ENCODE measurements around the gene RHOH.

The RHOH gene

DNA sequence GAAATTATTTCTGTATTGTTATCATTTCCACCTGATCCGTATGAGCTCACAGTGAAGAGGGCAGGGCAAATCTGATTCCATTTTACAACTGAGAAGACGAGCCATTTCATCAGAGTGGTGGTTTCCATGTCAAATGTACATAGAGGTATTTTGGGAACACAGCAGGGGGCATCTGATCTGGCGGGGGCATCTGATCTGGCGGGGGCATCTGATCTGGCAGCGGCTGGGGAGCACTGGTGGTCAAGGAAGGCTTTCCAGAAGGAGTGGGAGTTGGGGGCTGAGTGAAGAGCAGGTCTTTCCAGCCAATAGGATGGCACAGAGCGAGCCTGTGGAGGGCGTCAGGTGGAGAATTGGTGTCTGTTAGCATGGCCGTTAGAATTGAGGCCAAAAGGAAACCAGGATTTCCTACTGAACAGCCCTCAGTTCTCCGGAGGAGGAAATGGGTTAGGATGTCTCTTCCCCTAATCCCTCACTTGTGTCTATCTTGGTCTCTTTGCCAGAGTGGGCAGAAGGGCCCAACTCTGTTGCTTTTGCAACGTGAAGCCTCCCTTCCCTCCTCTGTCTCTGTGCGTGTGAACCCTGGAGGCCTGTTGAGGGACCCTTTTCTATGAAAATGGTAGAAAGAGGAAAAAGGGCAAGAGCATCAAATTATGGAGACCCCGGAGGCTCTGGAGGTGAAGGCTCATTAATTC is 41.3 kb downstream of the RHOH start:
- no peak for DNase-seq (ENCODE audit: low read depth)

GRCh38 chr4:40238700-40239548 is 42.1 kb downstream of the RHOH start:
- DNase-seq (ENCODE audit: low read depth): peak; percentile 57

- DNase-seq (ENCODE audit: low read depth): no peak
Measured at GRCh38 chr4:40240040-40240653, 43.3 kb downstream of the RHOH start.

DNA sequence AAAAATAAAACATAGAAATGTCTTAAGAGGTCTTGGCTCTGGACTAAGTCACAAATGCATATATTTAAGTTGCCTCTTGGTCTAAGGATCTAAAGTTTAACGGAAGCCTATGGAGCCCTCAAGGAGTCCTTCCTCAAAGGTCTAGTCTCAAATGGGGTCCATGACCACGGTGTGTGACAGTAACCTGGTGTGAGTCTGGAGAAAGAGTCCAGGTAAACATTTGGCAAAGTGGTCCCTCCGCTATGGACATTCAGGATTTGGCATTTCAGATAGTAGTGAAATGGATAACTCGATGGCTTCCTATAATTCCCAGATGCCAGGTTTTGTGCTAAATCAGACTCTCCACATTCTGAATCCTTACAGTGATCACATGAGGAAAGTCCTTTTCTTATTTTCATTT is 44.2 kb downstream of the RHOH start:
- DNase-seq (ENCODE audit: low read depth): no peak

GRCh38 chr4:40241941-40242340 is 45.1 kb downstream of the RHOH start:
- no peak for DNase-seq (ENCODE audit: low read depth)

DNA sequence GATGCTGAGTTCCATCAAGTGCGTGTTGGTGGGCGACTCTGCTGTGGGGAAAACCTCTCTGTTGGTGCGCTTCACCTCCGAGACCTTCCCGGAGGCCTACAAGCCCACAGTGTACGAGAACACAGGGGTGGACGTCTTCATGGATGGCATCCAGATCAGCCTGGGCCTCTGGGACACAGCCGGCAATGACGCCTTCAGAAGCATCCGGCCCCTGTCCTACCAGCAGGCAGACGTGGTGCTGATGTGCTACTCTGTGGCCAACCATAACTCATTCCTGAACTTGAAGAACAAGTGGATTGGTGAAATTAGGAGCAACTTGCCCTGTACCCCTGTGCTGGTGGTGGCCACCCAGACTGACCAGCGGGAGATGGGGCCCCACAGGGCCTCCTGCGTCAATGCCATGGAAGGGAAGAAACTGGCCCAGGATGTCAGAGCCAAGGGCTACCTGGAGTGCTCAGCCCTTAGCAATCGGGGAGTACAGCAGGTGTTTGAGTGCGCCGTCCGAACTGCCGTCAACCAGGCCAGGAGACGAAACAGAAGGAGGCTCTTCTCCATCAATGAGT is 46.6 kb downstream of the RHOH start:
- DNase-seq (ENCODE audit: low read depth): no peak

DNA sequence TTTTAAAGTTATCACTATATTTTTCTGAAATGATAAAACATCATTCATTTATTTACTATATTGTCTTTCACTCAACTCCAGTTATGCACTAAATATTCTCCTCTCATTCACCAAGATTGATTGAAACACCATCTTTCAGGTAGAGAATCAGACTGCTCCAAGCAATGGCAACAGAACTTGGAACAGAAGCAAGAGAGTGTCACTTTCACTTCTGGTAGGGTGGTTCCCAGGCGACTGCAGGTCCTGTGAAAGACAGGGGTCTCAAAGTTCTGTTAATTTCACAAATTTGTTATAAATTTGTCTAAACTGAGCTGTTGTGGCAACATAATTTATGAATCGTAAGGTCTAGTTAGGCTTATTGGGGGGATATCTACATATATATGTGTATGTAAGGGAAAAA is 47.8 kb downstream of the RHOH start:
- DNase-seq (ENCODE audit: low read depth): no peak

DNA sequence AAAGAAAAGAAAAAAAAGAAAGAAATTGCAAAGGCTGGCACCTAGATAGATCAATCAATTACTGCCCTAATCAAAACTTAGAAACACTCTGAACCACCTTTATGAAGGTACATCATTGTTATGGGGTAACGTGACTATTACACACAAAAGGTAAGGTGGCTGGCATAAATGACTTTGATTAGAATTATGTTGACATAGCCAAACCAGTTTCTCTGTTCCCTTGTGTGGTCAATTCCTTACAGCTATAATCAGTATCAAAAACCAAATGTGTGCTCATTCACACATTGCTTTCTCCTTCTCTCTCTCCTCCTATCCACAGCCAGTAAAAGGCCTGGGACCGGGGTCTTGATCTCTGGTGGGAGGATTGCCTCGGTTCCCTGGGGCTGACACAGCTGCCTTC is 48.7 kb downstream of the RHOH start:
- DNase-seq (ENCODE audit: low read depth): no peak

DNA sequence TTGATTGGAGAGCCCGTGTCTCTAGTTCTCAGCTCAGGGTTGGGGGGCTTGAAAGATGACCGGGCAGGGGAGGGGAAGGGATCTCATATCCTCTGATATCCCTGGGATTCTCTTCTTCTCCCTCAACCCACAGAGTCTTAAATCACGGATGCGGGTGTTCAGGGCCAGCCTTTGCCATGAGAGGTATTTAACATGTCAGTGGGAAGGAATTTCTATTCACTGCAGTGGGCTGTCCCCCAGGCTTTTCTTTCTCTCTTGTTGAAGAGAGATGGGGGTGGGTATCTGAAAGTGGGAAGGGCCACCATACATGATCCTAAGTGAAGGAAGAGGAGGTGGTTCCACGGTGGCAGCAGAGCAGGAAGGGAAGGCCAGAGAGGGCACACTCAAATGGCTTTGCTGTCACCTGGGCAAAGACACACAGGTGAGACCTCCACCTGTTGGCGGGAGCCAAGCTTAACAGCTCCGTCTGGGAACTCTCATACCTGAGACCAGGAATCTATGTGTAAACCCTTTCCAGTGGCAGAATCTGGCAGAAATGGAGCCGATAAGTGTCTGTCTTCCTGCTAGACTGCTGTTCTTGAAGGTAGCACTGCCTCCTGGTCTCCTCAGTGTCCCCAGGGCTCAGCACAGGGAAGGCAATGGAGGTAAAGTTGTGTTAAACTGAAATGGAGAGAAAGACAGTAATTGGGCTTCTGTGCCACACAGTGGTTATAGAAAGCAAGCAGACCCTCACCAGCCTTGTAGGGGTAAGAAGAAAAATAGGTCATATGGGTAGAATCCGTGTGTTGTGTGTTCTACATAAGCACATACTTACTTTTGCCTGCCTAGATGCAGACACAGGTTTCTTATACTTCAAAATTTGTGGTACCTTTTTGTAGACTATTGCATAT is 49.4 kb downstream of the RHOH start:
- DNase-seq (ENCODE audit: low read depth): no peak

GRCh38 chr4:40246938-40247337 is 50.1 kb downstream of the RHOH start:
- no peak for DNase-seq (ENCODE audit: low read depth)

- no peak for DNase-seq (ENCODE audit: low read depth)
Measured at GRCh38 chr4:40247350-40247749, 50.5 kb downstream of the RHOH start.

GRCh38 chr4:40251366-40251765 is 54.5 kb downstream of the RHOH start:
- DNase-seq (ENCODE audit: low read depth): no peak

DNA sequence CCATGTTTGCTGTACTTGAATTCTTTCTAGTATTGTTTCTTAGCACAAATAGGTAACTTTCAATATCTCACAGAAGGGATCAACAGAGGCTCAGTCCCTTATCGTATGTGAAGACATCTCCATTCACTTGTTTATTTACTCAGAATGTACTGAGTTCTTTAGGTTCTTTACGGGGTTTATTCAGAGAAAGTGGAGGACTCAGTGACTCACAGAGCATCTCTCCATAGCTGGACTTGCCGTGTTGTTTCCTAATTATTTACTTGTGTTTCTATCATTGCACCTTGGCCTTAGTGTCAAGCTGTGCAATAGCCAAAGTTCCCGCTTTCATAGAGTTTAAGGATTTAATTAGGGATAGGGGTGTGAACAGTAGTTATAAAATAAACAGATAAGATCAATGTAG is 57.1 kb downstream of the RHOH start:
- DNase-seq (ENCODE audit: low read depth): no peak

- DNase-seq (ENCODE audit: low read depth): no peak
Measured at GRCh38 chr4:40254608-40255392, 58.0 kb downstream of the RHOH start.

- no peak for DNase-seq (ENCODE audit: low read depth)
Measured at GRCh38 chr4:40255393-40256281, 58.8 kb downstream of the RHOH start.

DNA sequence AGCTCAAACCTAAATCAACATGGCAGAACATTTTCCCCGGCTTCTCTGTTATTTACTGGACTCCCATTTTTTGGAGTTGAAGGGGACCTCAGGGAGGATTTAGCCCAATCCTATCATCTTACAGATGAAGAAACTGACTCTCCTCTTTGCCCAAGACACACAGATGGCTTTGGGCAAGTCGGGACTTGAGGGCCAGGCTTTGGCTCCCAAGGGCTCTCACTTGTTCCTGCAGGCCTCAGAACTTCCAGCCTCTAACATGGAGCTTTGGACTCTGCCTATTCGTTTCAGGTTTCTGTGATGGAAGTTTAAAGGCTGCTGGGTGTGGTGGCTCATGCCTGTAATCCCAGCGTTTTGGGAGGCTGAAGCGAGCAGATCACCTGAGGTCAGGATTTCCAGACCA is 59.5 kb downstream of the RHOH start:
- DNase-seq (ENCODE audit: low read depth): no peak

DNA sequence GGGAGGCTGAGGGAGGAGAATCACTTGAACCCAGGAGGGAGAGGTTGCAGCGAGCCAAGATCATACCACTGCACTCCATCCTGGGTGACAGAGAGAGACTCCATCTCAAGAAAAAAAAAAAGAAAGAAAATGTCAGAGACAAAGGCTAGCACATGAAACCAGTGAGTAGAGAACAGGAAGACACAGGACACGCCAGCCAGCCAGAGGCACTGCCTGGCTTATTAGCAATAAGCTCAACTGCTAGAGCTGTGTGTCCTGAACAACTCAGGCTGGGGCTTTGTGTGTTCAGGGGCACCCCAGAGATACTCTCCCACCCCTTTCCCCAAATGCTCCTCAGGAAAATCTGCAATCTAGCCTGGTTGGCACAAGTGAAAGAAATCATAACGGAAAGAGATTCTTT is 60.0 kb downstream of the RHOH start:
- DNase-seq (ENCODE audit: low read depth): no peak

DNA sequence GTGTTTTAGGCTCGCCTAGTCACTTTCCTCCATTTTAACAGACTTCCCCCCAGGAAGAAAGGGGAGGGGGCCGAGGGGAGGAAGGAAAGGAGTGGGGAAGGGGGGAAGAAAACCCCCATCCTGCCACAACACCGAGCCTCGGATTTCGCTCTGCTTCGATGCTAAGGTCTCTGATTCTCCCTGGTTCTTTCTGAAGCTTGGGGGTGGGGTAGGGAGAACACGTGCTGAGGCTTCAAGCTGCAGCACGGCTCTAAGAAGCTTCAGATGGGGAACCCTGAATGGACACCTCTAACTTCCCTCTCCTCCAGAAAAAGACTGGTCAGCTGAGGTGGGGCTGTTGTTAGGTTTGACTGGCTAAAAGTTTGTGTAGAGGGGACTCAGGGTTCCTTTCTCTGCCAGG is 61.8 kb downstream of the RHOH start:
- DNase-seq (ENCODE audit: low read depth): no peak

GRCh38 chr4:40261231-40262076 is 64.6 kb downstream of the RHOH start:
- no peak for DNase-seq (ENCODE audit: low read depth)

Measured in stimulated activated CD8-positive, alpha-beta memory T cell treated with anti-CD3 and anti-CD28 coated beads, Interleukin-4, amount 100 ng/mL, for 24 hours (primary cell).